ENCODE results near the gene RELA. TPM values are rescaled to one million over a fixed set of nuclear protein-coding genes. Genes with fewer than 3 reads are reported as not detected.

The RELA gene
- total and polyA plus RNA-seq, 2 of the 13 experiments (the other 11 are each of a cell fraction or from before 2014, with no cell fraction given) = 21.4 to 40.5 TPM

- TF ChIP-seq MYC (CRISPR knock-in tag; IDR thresholded peaks at IDR 0.05; ENCODE audit: borderline replicate concordance) (peak; percentile 37), KDM4B (CRISPR knock-in tag; IDR thresholded peaks at IDR 0.05) (no peak), ZNF672 (CRISPR knock-in tag; IDR thresholded peaks at IDR 0.05) (peak; percentile 100), PBX3 (CRISPR knock-in tag; IDR thresholded peaks at IDR 0.05; ENCODE audit: borderline replicate concordance) (no peak), ETV6 (CRISPR knock-in tag; conservative IDR thresholded peaks at IDR 0.05) (no peak), ZNF33B (CRISPR knock-in tag; IDR thresholded peaks at IDR 0.05) (no peak), HNRNPH1 (optimal IDR thresholded peaks at IDR 0.05; ENCODE audit: low read depth, low read length) (no peak), MATR3 (CRISPR knock-in tag; IDR thresholded peaks at IDR 0.05) (no peak), ZSCAN22 (CRISPR knock-in tag; IDR thresholded peaks at IDR 0.05) (no peak), POLR2AphosphoS5 (IDR thresholded peaks at IDR 0.05; ENCODE audit: low read depth, low read length) (peak; percentile 47), ZNF574 (CRISPR knock-in tag; IDR thresholded peaks at IDR 0.05) (peak; percentile 48; the same call in 1 of the 2 replicates), ZSCAN20 (CRISPR knock-in tag; IDR thresholded peaks at IDR 0.05; ENCODE audit: borderline replicate concordance) (no peak), SIX4 (CRISPR knock-in tag; IDR thresholded peaks at IDR 0.05) (no peak), FOXP4 (CRISPR knock-in tag; IDR thresholded peaks at IDR 0.05) (no peak), JUN (CRISPR knock-in tag; IDR thresholded peaks at IDR 0.05) (no peak), ZNF234 (CRISPR knock-in tag; conservative IDR thresholded peaks at IDR 0.05) (no peak), ZBTB7B (CRISPR knock-in tag; IDR thresholded peaks at IDR 0.05) (no peak), REST (IDR thresholded peaks at IDR 0.05; ENCODE audit: borderline replicate concordance in 1 of 2, low read depth in 1 of 2, low read length in 2 of 2) (peak in 1 of 2 experiments; percentile 24; a peak in 1 of 4 replicates), HHEX (CRISPR knock-in tag; IDR thresholded peaks at IDR 0.05) (no peak), THYN1 (CRISPR knock-in tag; IDR thresholded peaks at IDR 0.05; ENCODE audit: borderline replicate concordance, low read depth) (no peak)
Measured at GRCh38 chr11:65637794-65638419, 24.8 kb downstream of the RELA start, which contains the start of gene SIPA1 (continued).

Data from HepG2 (cell line).